IMR-90 (cell line): ENCODE measurements around the gene CHST8. TPM values are rescaled to one million over a fixed set of nuclear protein-coding genes. Genes with fewer than 3 reads are reported as not detected.

Source experiments
- ATAC-seq: fragments of 200-7000 bp; cut with Tn5 transposase; 2 replicates; pipeline ENCODE4 v1.9.1; 2020; ENCODE audit warnings: low read depth, mild to moderate bottlenecking, moderate library complexity
- BruUV-seq: library from RNA; stranded (reverse); fragments of 400-500 nt; replicated peaks from 2 replicates; lab custom pipeline; 2021; lab: Mats Ljungman, UMichigan
- CTCF ChIA-PET: fragments of 300-600 bp; formaldehyde crosslinking; extraction: SDS; loops from one replicate; lab custom pipeline; 2021; ENCODE audit warnings: antibody characterized with exemption; lab: Yijun Ruan, JAX
- POLR2A ChIA-PET: fragments of 300-600 bp; sonication (Branson Sonifier 250); formaldehyde crosslinking; loops from one replicate; lab custom pipeline; 2022; ENCODE audit warnings: antibody characterized with exemption; ENCODE audit not compliant: unreplicated experiment; lab: Charles Lee
- DNase-seq: peaks from one replicate; pipeline ENCODE4 v3.0.0; 2013
- H2AFZ ChIP-seq: replicated peaks from 2 replicates; pipeline ENCODE3; 2013; ENCODE audit warnings: low read length, mild to moderate bottlenecking; ENCODE audit not compliant: poor library complexity
- H2AK5ac ChIP-seq: 2 replicates; pipeline ENCODE4 v1.6.1; 2013; ENCODE audit warnings: low read depth, low read length, inconsistent platforms
- H2AK9ac ChIP-seq: replicated peaks from 2 replicates; pipeline ENCODE3; 2013; ENCODE audit warnings: mild to moderate bottlenecking, low read depth, low read length, moderate library complexity; ENCODE audit not compliant: poor library complexity
- H2BK120ac ChIP-seq: 2 replicates; pipeline ENCODE4 v1.6.1; 2013; ENCODE audit warnings: low read depth, low read length, inconsistent platforms
- H2BK15ac ChIP-seq: 3 replicates; pipeline ENCODE4 v1.6.1; 2013; ENCODE audit warnings: low read depth, low read length, inconsistent platforms
- H2BK20ac ChIP-seq: 2 replicates; pipeline ENCODE4 v1.6.1; 2013; ENCODE audit warnings: low read depth, mild to moderate bottlenecking, inconsistent platforms, low read length, moderate library complexity
- H2BK5ac ChIP-seq: 2 replicates; pipeline ENCODE4 v1.6.1; 2013; ENCODE audit warnings: mild to moderate bottlenecking, low read depth, low read length, inconsistent platforms; ENCODE audit not compliant: poor library complexity, severe bottlenecking
- H3K14ac ChIP-seq: replicated peaks from 2 replicates; pipeline ENCODE4 v1.6.1; 2013; ENCODE audit warnings: low read depth, low read length, inconsistent platforms
- H3K18ac ChIP-seq: 2 replicates; pipeline ENCODE4 v1.6.1; 2013; ENCODE audit warnings: low read depth, low read length, control low read depth
- H3K23ac ChIP-seq: 2 replicates; pipeline ENCODE4 v1.6.1; 2013; ENCODE audit warnings: low read depth, low read length, inconsistent platforms
- H3K27ac ChIP-seq: 2 replicates; pipeline ENCODE4 v1.5.1; 2013; ENCODE audit warnings: mild to moderate bottlenecking, control low read depth, low read length; ENCODE audit not compliant: insufficient read depth
- H3K27me3 ChIP-seq: 2 replicates; pipeline ENCODE4 v1.6.1; 2013; ENCODE audit warnings: low read length; ENCODE audit not compliant: control insufficient read depth, insufficient read depth
- H3K36me3 ChIP-seq: 2 replicates; pipeline ENCODE4 v1.6.1; 2013; ENCODE audit warnings: low read length, mixed read lengths; ENCODE audit not compliant: control insufficient read depth, insufficient read depth
- H3K4ac ChIP-seq: 2 replicates; pipeline ENCODE4 v1.6.1; 2013; ENCODE audit warnings: low read depth, low read length, inconsistent platforms
- H3K4me1 ChIP-seq: 2 replicates; pipeline ENCODE4 v1.6.1; 2013; ENCODE audit warnings: low read length, mixed read lengths; ENCODE audit not compliant: control insufficient read depth, insufficient read depth
- H3K4me2 ChIP-seq: 2 replicates; pipeline ENCODE4 v1.6.1; 2013; ENCODE audit warnings: low read depth, mild to moderate bottlenecking, control low read depth, low read length, moderate library complexity
- H3K4me3 ChIP-seq: 2 replicates; pipeline ENCODE4 v1.5.1; 2013; ENCODE audit warnings: low read depth, mild to moderate bottlenecking, control low read depth, low read length, moderate library complexity; ENCODE audit not compliant: insufficient read depth
- H3K56ac ChIP-seq: 2 replicates; pipeline ENCODE4 v1.6.1; 2013; ENCODE audit warnings: low read length, inconsistent platforms; ENCODE audit not compliant: insufficient read depth; ENCODE audit errors: extremely low read depth
- H3K79me1 ChIP-seq, 2 experiments: 2 replicates each; pipeline ENCODE4 v1.6.1; 2013; ENCODE audit warnings: low read length in 2 of 2, inconsistent platforms in 1 of 2, low read depth in 1 of 2
- H3K9ac ChIP-seq: 2 replicates; pipeline ENCODE4 v1.6.1; 2013; ENCODE audit warnings: low read depth, low read length, control low read depth
- H3K9me1 ChIP-seq: 2 replicates; pipeline ENCODE4 v1.6.1; 2013; ENCODE audit warnings: low read length, inconsistent platforms; ENCODE audit not compliant: insufficient read depth
- H3K9me3 ChIP-seq: 2 replicates; pipeline ENCODE4 v1.6.1; 2013; ENCODE audit warnings: low read length; ENCODE audit not compliant: control insufficient read depth, insufficient read depth
- H4K20me1 ChIP-seq: 2 replicates; pipeline ENCODE4 v1.6.1; 2013; ENCODE audit warnings: low read length, inconsistent platforms; ENCODE audit not compliant: insufficient read depth
- H4K5ac ChIP-seq: 2 replicates; pipeline ENCODE4 v1.6.1; 2013; ENCODE audit warnings: mild to moderate bottlenecking, low read depth, low read length, control low read depth
- H4K8ac ChIP-seq, 2 experiments: 2 replicates each; pipeline ENCODE4 v1.6.1; 2013; ENCODE audit warnings: low read depth in 2 of 2, low read length in 2 of 2, control low read depth in 1 of 2, inconsistent platforms in 1 of 2
- H4K91ac ChIP-seq: 2 replicates; pipeline ENCODE4 v1.6.1; 2013; ENCODE audit warnings: low read depth, low read length, inconsistent platforms; ENCODE audit not compliant: insufficient read depth
- CEBPB ChIP-seq: IDR thresholded peaks from 2 replicates; pipeline ENCODE4 v1.6.1; 2012; ENCODE audit warnings: low read depth, low read length, improper control_type of control experiment
- ELK1 ChIP-seq: fragments of 150-350 bp; IDR thresholded peaks from 2 replicates; pipeline ENCODE4 v1.6.1; 2016; ENCODE audit warnings: low read depth, mild to moderate bottlenecking, low read length, moderate library complexity, borderline replicate concordance
- MAFK ChIP-seq: IDR thresholded peaks from 2 replicates; pipeline ENCODE4 v1.6.1; 2012; ENCODE audit warnings: low read depth, low read length, improper control_type of control experiment
- MAZ ChIP-seq: IDR thresholded peaks from 2 replicates; pipeline ENCODE4 v1.6.1; 2012; ENCODE audit warnings: low read depth, mild to moderate bottlenecking, low read length, improper control_type of control experiment, moderate library complexity, borderline replicate concordance
- POLR2A ChIP-seq: IDR thresholded peaks from 2 replicates; pipeline ENCODE4 v1.6.1; 2012; ENCODE audit warnings: mild to moderate bottlenecking, low read depth, low read length
- USF2 ChIP-seq: fragments of 150-350 bp; IDR thresholded peaks from 2 replicates; pipeline ENCODE4 v1.6.1; 2017; ENCODE audit warnings: mild to moderate bottlenecking, antibody characterized with exemption, low read length, low read depth
- WGBS, 2 experiments: methylation state at CpG; one replicate each; pipeline versions ENCODE4 v1.1.5 to v1.1.7; 2013; ENCODE audit warnings: missing lambda C conversion rate in 2 of 2; ENCODE audit not compliant: insufficient read length in 1 of 2; ENCODE audit errors: extremely low coverage in 2 of 2; 5-methylcytosine and 5-hydroxymethylcytosine counted together
- dilution Hi-C: fragments of 300-500 bp; cut with HindIII; formaldehyde crosslinking; loops from one replicate; pipeline ENCODE4 v1.14.3; 2018; ENCODE audit warnings: low sequenced_read_pairs; ENCODE audit not compliant: unreplicated experiment
- in situ Hi-C: fragments of 300-500 bp; cut with MboI; formaldehyde crosslinking; loops from 3 replicates; pipeline ENCODE4 v1.14.3; 2019; ENCODE audit warnings: low sequenced_read_pairs, inconsistent platforms, mixed read lengths
- intact Hi-C: fragments of 100-400 bp; cut with micrococcal nuclease; formaldehyde crosslinking; loops from 2 replicates; pipeline ENCODE4 v1.10.0; 2022
- polyA plus RNA-seq, 3 experiments: library from polyadenylated mRNA; depleted of rRNA; stranded (reverse); fragments of >200 nt; gene quantifications; 2 replicates each; pipeline ENCODE4 v1.2.3, GENCODE V29; 2012; ENCODE audit warnings: low replicate concordance in 1 of 3
- total RNA-seq: library from RNA; depleted of rRNA; stranded (reverse); fragments of >200 nt; gene quantifications from 2 replicates; pipeline ENCODE4 v1.2.3, GENCODE V29; 2012

The CHST8 gene
- total and polyA plus RNA-seq, 2 of the 4 experiments (the other 2 are of a cell fraction) = not detected

GRCh38 chr19:33681081-33681680 is 59.4 kb downstream of the CHST8 start:
- Histone ChIP-seq H3K27me3 (no peaks in the 10 kb centered on the region; the same call in 1 of the 2 replicates), H2AK5ac (no peak overlapping the region), H3K4ac (no peak overlapping the region), H3K9ac (no peak overlapping the region), H3K14ac (no peak overlapping the region), H3K36me3 (no peaks in the 10 kb centered on the region), H3K4me3 (no peak overlapping the region), H2BK120ac (no peak overlapping the region), H2AFZ (no peak overlapping the region), H3K9me1 (no peaks in the 10 kb centered on the region), H3K56ac (no peak overlapping the region), H3K4me2 (no peak overlapping the region), H4K5ac (no peak overlapping the region), H4K8ac (no peak overlapping the region), H3K23ac (no peak overlapping the region), H2BK20ac (no peak overlapping the region), H4K91ac (no peak overlapping the region), H3K18ac (no peak overlapping the region), H2BK5ac (no peak overlapping the region), H3K79me1 (no peaks in the 10 kb centered on the region), H3K4me1 (no peaks in the 10 kb centered on the region), H3K27ac (no peak overlapping the region), H2AK9ac (no peak overlapping the region), H4K20me1 (no peaks in the 10 kb centered on the region), H2BK15ac (no peak overlapping the region), H3K9me3 (no peaks in the 10 kb centered on the region)
- no peak for TF ChIP-seq CEBPB
- TF ChIP-seq MAZ = no peak
- no peak for TF ChIP-seq POLR2A
- TF ChIP-seq MAFK = no peak
- TF ChIP-seq USF2 = no peak
- no peak for TF ChIP-seq ELK1
- 20% methylated on average over 1 of the region's 3 CpGs; no CpG with 5 or more reads in 1 of the 2 experiments for WGBS, 2 experiments
- POLR2A ChIA-PET = no interaction called here
- in situ Hi-C loops = no loop called here
- no TSS peak for BruUV-seq
- CTCF ChIA-PET = interaction anchor here (0.6 kb wide), 1 partner anchor 1835 kb away, joined by 3 read pairs; no protein-coding TSS in a partner anchor
- ATAC-seq (no peak), DNase-seq (no peak)
- dilution Hi-C loops = no loop called here
- intact Hi-C loops = loop anchor here (5.0 kb wide), 1 partner anchor 449 kb away; no protein-coding TSS in a partner anchor
